Stimulated activated CD8-positive, alpha-beta memory T cell treated with anti-CD3 and anti-CD28 coated beads, Interleukin-2, amount 100 ng/mL, for 48 hours (primary cell): ENCODE data around the gene TTC28.

Source experiments
- DNase-seq, 2 donors: peaks; one replicate each; pipeline ENCODE4 v3.0.0-alpha.2; 2020; ENCODE audit warnings: low read depth in 2 of 2

Gene TTC28

DNA sequence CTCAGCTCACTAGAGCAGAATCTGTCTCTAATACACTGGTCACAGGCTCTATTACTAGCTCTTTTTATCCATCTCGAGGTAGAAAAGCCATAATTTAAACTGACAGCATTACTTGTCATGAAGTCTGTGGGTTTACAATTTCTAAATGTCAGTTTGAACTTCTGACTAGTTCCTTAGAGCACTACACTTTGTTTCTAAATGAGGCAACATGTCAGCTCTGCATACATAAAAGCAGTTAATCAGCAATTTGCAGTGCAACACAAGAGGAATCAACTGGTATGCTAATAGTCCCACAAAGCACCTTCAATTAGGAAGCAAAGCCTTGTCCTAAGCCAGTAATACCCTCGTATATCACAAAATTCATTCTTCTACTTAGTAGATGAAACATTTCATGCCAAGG lies 321.3 kb downstream of the TTC28 start:
- no peak for DNase-seq

DNA sequence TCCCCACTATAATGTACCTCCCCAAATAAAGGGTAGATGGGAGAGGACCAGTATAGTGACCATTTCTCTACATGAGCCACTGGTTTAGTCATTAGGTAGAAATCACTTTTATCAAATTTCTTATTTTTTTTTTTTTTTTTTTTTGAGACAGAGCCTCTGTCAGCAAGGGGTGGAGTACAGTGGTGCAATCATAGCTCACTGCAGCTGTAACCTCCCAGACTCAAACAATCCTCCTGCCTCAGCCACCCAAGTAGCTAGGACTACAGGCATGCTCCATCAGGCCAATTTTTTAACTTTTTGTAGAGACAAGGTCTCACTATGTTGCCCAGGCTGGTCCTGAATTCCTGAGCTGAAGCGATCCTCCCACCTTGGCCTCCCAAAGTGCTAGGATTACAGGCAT lies 322.4 kb downstream of the TTC28 start:
- DNase-seq = no peak

DNA sequence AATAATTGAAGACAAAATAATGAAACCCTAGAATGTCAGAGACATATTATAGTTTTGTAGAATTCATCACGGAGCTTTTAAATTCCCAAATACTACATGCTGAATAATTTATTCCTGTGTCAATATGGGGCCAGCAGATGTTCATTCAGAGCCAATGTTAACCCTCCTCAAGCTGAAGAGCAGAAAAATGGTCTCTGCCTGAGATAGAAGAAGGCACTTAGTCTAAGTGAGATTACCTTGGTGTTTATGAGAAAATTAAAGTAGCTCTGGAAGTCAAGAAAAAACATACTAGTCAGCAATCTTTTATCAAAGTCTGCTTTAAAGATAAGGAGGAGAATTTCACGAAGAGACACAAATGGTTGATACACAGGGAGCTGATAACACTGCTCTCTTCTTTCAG lies 328.2 kb downstream of the TTC28 start:
- no peak for DNase-seq

DNA sequence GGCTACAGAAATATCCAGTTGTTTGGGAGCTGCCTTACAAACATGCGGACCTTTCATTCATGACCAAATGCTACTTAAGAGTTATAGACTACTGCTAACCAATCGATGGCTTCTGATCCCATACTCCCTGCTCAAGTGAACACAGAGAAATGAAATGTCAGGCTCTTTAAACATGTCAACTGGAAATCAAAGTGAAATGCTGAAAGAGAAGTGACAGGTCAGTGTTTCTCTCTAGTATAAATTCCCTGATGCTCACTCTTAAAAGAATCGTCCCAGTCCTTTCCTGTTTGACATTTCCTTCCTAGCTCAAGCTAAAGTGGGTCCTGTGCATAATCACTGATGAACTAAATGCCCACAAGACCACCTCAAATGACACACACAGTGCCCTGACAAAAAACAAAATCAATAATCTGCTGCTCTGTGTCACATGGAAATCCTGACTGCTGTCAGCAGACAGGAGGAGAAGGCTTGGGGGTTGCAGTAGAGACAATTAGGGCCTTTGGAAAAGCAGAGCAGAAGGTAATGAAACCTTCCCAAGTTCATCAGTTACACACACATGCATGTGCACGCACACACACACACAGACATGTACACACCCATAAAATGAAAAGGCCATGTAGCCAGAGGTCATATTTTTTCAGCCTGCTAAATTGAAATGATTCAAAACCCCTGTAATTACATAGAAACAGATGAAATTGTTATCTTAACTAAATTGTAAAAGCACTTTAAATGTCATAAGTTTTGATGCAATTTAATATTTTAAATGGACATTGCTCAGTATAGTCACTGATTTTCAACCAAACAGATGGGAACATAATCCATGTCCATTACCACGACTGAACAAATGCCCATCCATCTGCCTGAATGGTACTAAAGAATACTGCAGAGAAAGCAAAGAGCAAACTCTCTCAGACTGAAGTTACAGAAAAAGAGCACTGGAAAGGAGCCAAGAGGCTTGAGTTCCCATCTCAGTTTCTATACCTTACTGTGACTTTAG lies 330.7 kb downstream of the TTC28 start:
- no peak for DNase-seq

DNA sequence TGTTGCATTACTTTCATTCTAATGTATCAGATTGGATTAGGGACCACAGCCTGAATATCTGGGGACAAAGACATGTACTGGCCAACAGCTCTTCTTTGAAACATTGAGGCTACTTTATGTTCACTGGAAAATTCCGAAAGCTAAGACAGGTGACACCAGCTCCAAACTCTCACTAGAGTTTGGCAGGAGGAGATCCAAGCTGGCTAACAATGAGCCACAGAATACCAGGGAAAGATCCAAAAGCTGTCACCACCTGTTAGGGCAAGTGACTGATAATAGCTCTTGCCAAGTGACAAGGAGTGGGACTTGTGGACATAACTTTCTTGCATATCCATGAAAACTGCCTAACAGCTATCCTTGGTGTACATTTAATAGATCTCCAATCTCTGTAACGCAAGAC lies 333.3 kb downstream of the TTC28 start:
- DNase-seq = no peak

DNA sequence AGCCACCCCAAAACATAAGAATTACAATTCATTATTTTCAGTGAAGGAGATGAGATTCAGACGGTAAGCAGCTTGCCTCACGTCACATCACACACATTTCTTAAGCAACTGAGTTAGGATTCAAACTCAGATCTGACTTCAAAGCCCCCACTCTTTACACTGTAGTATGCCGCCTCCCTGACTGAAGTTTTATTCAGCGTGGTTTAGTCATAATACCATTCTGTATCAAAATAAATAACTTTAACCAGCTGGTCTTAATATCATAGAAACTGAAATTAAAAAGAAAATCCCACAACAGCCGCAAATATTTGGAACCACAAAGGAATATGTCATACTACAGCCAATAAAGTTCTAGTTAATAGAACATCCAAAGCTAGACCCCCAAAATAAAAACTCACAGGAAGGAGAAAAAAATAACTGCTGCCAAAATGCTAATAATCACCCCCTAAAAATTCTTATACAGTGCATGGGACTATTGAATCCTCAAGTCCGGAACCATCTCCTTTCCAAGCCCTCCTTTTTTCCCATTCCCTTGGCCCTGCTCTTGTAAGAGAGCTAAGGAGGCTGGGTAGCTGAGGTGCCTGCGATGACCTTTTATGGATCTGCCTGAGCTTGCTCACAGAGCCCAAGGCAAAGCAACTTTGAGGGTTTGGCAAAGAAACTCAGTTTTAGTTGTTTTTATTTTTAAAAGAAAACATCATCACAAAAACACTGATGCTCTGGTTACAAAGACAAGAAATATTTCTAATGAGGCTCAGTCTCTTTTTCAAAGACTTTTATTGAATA lies 334.5 kb downstream of the TTC28 start:
- no peak for DNase-seq

DNA sequence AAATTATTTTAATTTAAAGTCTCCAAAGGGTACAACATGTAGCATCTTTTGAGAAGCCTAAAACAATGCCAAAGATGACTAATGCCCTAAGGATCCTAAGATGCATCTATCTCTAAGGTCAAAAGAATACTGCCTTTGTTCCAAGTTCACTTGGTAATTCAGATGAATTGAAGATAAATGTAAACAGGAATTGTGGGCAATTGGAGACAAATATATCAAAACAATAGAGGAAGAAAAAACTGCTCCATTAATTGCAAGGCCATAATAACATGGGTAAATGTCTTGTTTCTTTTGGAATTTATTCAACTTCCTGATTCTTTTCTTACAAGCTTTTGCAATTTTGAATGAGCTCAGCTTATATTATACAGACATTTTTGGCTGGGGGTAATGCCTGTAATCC lies 338.6 kb downstream of the TTC28 start:
- DNase-seq = no peak

DNA sequence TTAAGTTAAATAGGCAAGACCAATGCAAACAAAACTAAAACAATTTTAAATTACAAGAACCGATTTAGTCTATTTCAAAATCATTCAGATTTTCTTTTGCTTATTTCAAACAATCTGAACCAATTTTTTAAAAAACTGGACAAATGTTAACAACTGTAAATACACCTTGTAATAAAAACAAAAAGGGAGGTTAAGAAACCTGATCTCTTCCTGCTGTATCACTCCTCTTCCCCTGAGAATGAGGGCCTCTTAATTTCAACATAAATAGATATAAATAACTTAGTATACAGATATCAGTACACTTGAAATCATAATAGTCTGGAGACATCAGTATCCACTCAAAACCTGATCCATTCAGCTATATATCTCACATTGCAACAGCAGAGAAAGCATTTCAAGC lies 346.6 kb downstream of the TTC28 start:
- DNase-seq = no peak

DNA sequence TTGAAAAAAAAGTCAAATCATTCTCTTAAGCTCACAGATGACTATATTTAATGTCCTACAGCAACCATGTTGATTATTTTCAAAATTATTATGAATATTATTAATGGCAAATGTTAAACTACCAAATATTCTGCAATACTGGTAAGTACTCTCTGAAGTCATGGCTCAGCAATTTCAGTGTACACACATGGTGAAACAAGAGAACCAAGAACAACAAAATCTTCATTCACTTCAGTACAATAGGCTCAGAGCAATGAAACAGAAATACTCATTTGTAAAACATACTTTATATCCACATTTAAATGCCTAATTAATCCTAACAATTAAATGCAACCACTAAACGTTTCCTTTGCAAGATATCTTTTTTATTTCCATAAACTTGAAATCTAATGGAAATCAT lies 347.2 kb downstream of the TTC28 start:
- DNase-seq = no peak

DNA sequence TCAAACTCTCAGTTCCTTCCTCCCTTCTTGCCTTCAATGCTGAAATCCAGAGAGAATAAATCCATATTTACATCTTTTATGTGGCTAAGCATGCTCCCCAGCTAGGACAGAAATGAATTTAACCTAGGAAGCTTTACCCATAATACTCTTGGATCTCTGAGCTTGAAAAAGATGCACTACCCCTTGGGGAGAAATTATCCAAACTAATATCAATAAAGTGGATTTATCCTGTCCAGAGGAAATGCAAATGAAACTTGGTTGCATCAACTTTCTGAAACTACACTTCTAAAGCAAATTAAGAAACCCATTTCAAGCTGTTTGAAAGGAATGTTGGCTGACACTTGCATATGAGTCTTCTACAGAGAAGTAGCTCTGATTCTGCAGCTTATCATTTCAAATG lies 347.9 kb downstream of the TTC28 start:
- DNase-seq = no peak

DNA sequence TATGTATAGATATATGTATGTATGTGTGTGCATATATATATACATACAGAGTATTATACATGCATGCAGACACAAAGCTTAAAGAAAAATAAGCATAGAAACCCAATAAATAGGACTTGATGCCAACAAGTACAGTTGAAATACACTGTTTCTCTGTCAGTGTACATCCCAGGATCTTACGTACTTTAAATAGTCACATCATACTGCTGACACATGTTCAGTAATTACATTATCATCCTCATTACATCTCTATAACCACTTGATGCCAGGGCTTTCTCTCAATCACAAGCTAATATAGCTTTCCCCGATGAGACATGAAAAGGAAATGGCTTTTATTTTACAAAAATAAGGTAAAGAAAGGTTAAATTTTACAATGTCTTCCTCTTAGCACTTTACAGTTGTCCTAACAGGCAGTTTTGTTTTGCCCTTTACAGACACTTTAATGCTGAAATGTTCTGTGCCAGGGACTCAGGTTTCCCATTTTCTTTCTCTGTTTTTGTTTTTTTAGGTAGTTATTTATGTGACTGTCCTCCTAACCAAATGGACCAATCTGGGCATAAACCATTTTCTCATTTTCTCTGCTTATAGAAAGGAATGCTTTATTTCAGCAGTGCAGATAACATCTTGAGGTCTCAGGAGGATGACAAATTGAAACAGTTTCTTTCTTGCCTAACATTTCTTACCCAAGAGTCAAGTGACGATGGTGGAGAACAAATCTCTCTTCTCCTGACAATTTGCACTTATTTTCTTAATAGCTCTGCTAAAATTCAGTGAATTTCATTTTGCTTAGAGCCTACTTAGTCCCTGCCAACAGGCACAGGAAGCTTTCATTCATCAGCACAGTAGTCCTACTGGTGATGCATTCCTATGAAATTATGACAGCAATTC lies 350.2 kb downstream of the TTC28 start:
- no peak for DNase-seq

DNA sequence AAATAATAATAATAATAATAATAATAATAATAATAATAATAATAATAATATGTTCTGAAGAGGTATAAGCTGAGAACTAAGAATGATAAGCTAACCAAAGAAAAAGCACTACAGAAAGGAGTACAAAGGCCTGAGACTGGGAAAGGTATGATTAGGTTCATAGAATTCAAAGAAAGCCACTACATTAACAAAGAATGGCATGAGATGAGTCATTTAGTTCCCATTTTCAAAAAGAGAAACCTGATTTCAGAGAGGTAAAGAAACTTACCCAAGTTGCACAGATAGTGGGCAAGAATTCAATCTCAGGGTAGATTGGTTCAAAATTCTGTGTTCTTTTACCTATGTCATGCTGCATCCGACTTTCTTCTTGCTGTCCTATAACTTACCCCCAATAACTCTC lies 350.9 kb downstream of the TTC28 start:
- DNase-seq = no peak

DNA sequence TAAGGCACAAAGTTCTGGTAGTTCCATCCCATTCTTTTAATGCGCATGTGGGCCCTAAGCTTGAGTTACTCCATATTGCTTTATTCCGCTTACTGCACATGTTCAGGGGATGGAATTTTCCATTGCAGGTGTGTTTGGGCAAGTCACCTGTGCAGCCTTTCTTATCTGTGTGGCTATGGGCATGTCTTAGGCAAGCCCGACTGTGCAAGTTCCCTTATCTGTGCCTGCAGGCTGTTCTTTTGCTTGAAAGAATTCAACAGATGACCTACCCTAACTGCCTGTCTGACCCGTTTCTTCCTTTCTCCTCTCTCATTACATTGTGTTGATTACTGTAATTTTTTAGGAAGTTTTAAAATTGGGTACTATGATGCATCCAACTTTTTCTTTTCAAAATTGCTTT lies 363.6 kb downstream of the TTC28 start:
- DNase-seq = no peak

DNA sequence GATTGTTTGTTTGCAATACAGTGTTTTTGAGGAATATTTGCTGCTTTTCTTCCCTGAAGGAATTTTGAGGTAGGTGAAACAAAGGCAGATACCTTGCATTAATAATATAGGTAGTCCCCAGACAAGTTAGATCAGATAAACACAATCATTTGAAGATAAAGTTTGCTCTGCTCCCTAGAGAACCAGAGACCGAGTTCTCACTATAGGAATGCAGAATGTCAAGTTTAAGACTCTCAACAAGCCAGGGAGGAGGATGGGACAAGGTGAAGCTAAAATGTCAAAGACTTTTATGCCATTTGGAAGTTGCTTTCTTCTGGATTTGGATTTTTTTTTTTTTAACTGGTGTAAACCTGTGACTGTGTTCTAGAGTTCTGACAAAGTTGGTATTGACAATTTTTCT lies 364.7 kb downstream of the TTC28 start:
- no peak for DNase-seq

DNA sequence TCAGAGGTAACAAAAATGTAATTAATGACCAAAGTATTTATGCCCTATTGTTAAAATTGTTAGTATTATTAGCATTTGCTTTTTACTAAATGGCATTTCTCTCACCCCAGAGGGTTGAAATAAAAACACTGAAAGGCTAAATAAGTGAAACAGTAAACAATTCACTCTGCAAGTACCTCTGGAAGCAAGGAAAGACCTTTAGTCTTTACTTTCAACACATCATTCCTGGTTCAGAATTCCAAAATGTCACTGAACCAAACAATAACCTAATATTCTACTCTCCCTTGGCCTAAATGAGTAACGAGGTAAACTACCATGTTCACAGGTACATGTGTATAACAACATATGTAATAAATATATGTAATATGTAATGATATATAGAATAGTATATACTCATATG lies 369.3 kb downstream of the TTC28 start:
- no peak for DNase-seq

DNA sequence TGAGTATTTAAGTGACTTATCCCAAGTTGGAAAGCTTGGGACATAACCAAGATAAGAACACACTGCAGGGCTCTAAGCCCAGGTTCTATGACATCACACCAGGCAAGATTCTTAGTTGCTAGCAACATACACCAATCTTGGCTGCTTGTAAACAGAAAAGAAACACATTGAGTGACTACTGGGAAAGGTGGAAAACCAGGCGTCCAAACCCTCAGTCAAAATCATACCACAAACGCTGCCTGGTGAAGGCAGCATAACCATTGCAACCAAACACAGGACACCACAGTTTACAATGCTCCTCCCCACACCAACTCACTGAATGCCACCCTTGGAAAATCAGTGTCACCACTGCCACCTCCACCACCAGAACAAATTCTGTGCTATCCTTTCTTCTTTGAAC lies 379.9 kb downstream of the TTC28 start:
- DNase-seq = no peak

DNA sequence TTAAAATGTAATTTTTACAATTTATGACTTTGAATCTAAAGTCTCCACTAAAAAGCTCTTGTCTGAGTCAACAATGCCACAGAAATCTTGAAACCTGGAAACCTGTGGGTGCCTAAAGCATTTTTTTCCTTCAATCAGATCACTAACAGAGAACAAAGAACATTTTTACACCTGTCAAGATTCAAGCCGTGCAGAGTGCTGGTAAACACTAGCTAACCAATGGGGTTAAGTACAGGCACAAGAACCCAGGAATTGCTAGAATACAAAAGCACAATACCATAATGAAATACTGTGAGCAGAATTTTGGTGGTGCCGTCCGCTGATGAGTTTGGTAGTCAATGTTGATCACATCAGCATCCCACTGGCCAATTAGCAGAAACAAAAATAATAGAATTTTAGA lies 380.3 kb downstream of the TTC28 start:
- no peak for DNase-seq

DNA sequence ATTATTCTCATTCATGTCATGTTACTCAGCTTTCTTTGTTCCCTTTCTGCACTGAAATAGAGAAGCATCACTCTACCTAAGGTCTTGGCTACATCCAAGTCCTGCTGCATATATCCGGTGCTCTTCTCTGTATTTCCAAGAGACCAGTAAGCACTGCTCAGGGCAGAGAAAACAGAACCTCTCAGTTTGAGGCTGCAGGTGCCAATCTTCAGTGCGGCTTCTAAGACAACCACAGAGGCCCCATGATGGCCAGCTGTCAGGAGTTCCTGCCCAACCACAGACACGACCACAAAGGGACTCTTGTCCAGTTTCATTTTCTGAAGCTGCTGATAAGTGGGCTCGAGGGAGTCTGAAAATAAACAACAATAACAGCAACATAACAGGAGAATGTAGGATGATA lies 382.1 kb downstream of the TTC28 start:
- no peak for DNase-seq

DNA sequence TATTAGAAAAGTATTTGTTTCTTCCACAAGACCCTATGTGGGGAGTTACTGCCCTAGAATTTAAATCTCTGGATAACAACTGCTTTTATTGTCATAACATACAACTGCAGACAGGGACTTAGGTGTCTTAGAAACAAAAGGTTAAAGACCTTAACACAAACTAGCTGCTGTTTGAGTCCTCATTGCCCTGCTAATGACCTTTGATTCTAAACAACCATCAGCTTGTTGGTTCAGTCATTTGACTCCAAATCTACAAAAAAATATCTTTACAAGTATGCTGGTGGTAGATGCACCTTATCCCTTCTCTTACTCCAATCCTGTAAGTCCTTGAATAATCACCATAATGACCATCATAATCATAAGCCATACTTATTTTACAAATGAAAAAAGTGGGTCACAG lies 383.2 kb downstream of the TTC28 start:
- DNase-seq = no peak

DNA sequence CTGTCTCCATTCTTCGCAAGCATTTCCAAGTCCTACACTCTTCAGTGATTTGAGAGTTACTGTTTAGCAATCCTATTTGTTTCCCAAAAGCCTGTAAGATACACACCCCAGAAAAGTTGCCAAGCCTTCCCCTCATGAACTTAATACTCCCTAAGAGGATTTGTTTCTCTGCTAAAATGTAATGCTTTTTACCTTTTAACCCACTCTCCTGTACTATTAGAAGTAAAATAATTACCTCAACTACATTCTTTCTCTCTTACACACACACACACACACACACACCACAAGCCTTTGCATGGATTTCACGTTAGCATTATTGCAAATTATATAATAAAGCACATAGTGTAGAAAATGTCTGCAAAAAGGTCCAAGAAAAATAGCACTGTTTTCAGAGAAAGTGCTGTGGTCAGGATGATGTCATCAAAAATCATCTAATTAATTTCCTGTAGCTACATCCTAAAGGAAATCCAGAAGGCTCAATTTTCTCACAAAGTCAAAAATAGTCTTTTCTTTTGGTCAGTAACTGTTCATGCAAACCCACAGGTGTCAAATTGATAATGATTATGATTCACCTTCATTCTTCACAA lies 396.5 kb downstream of the TTC28 start:
- DNase-seq = no peak

DNA sequence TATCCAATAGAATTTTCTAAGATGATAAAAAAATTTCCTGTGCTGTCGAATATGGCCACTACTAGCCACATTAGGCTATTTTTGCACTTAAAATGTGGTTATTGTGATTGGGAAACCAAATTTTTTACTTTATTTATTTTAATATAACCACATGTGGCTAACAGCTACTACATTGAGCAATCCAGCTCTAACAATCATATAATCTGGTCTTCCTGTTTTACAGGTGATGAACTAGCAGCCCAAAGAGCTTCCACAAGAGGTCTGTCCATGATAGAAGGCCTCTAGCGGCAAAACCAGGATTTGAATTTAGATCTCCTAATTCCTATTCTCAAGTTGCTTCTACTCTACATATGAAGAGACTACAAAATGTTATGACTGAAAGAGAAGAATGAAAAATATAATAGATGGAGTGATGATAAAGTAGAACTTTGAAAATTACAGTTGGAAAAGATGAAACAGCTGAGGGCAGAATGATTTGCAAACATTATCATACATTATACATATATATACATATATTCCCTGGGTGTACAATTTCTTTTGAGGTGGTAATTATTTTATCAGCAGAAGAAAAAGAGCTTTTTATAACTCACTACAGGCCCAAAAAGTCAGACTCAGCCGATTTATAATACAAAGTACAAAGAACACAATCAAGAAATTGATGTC lies 397.1 kb downstream of the TTC28 start:
- DNase-seq = no peak
